Endothelial cell of umbilical vein (primary cell): ENCODE measurements around the gene ROMO1. TPM values are rescaled to one million over a fixed set of nuclear protein-coding genes. Genes with fewer than 3 reads are reported as not detected.
A peak's percentile ranks its signal among the peaks of the same experiment; 100 is the strongest.

Experiments used
- BruUV-seq: library from RNA; stranded (reverse); fragments of 400-500 nt; replicated peaks from 2 replicates; lab custom pipeline; 2021; lab: Mats Ljungman, UMichigan
- CTCF ChIA-PET: fragments of 300-600, 350-600 bp; sonication (Branson Sonifier 250); formaldehyde crosslinking; loops from one replicate; lab custom pipeline; 2021; ENCODE audit warnings: antibody characterized with exemption, inconsistent platforms; lab: Charles Lee
- POLR2A ChIA-PET: fragments of 300-600, 350-600 bp; sonication (Branson Sonifier 250); formaldehyde crosslinking; loops from one replicate; lab custom pipeline; 2021; ENCODE audit warnings: antibody characterized with exemption, inconsistent platforms; lab: Charles Lee
- DNase-seq: peaks from one replicate; pipeline ENCODE4 v3.0.0-alpha.2; 2011; ENCODE audit warnings: low read depth, low spot score
- FAIRE-seq: peaks from 2 replicates; lab custom pipeline; 2011; peaks lifted over from hg19 to GRCh38; lab: Jason Lieb, UNC
- H2AFZ ChIP-seq: 2 replicates; pipeline ENCODE4 v1.6.0; 2012; ENCODE audit warnings: low read depth, low read length, control low read depth, inconsistent platforms
- H3K27ac ChIP-seq: 2 replicates; pipeline ENCODE4 v1.5.1; 2011; ENCODE audit warnings: low read depth, mild to moderate bottlenecking, control low read depth, low read length, moderate library complexity; ENCODE audit not compliant: insufficient read depth
- H3K27me3 ChIP-seq, 2 experiments: 2 replicates each; pipeline versions ENCODE4 v1.6.0 to v1.6.1; 2011; ENCODE audit warnings: low read length in 2 of 2, mixed read lengths in 1 of 2; ENCODE audit not compliant: control insufficient read depth in 2 of 2, insufficient read depth in 2 of 2
- H3K36me3 ChIP-seq, 2 experiments: 2 replicates in 1 of 2; 3 replicates in 1 of 2; pipeline ENCODE4 v1.5.1; 2011; ENCODE audit warnings: low read length in 2 of 2, mild to moderate bottlenecking in 1 of 2, moderate library complexity in 1 of 2; ENCODE audit not compliant: control insufficient read depth in 2 of 2, insufficient read depth in 2 of 2; ENCODE audit errors: extremely low read depth in 1 of 2
- H3K4me1 ChIP-seq: 3 replicates; pipeline ENCODE4 v1.5.1; 2011; ENCODE audit warnings: mild to moderate bottlenecking, low read length; ENCODE audit not compliant: control insufficient read depth, insufficient read depth; ENCODE audit errors: extremely low read depth
- H3K4me2 ChIP-seq: 2 replicates; pipeline ENCODE4 v1.6.1; 2011; ENCODE audit warnings: low read length, control low read depth, mixed read lengths; ENCODE audit not compliant: insufficient read depth
- H3K4me3 ChIP-seq, 3 experiments: fragments of 200-600 bp in 1 of 3; sonication (generic), shearing (Covaris generic) in 1 of 3; replicated peaks in 1 of 3; 2 replicates each; pipeline ENCODE4 v1.5.1; 2011 to 2016; ENCODE audit warnings: control low read depth in 3 of 3, low read length in 3 of 3, mild to moderate bottlenecking in 2 of 3, inconsistent platforms in 1 of 3, low read depth in 1 of 3, moderate library complexity in 1 of 3; ENCODE audit not compliant: insufficient read depth in 1 of 3
- H3K79me2 ChIP-seq: 2 replicates; pipeline ENCODE4 v1.6.0; 2012; ENCODE audit warnings: low read length, inconsistent platforms; ENCODE audit not compliant: control insufficient read depth, insufficient read depth
- H3K9ac ChIP-seq: replicated peaks from 2 replicates; pipeline ENCODE3; 2011; ENCODE audit warnings: low read length, control low read depth; ENCODE audit not compliant: insufficient read depth; ENCODE audit errors: extremely low read depth
- H3K9me1 ChIP-seq: replicated peaks from 3 replicates; pipeline ENCODE4 v1.6.0; 2011; ENCODE audit warnings: mild to moderate bottlenecking, low read length; ENCODE audit not compliant: control insufficient read depth, insufficient read depth; ENCODE audit errors: extremely low read depth
- H3K9me3 ChIP-seq: replicated peaks from 2 replicates; pipeline ENCODE4 v1.5.1; 2012; ENCODE audit warnings: low read length, inconsistent platforms; ENCODE audit not compliant: control insufficient read depth, insufficient read depth
- H4K20me1 ChIP-seq: replicated peaks from 2 replicates; pipeline ENCODE3; 2011; ENCODE audit warnings: mild to moderate bottlenecking, low read length; ENCODE audit not compliant: control insufficient read depth, insufficient read depth; ENCODE audit errors: extremely low read depth
- CTCF ChIP-seq, 2 donors: IDR thresholded peaks; 1 replicate in 1 of 2; 2 replicates in 1 of 2; pipeline ENCODE4 v1.5.1; 2011; ENCODE audit warnings: low read length in 2 of 2, mild to moderate bottlenecking in 2 of 2, moderate library complexity in 2 of 2, control low read depth in 1 of 2, inconsistent platforms in 1 of 2, low read depth in 1 of 2; ENCODE audit not compliant: insufficient read depth in 1 of 2; ENCODE audit errors: extremely low read depth in 1 of 2
- EZH2 ChIP-seq: IDR thresholded peaks from 2 replicates; pipeline ENCODE4 v1.6.1; 2012; ENCODE audit warnings: borderline replicate concordance, low read depth, mild to moderate bottlenecking, moderate library complexity, low read length, inconsistent platforms; ENCODE audit not compliant: severe bottlenecking
- FOS ChIP-seq: IDR thresholded peaks from 2 replicates; pipeline ENCODE4 v1.6.1; 2011; ENCODE audit warnings: mild to moderate bottlenecking, low read length, moderate library complexity, borderline replicate concordance; ENCODE audit not compliant: insufficient read depth
- JUN ChIP-seq: IDR thresholded peaks from 2 replicates; pipeline ENCODE4 v1.6.1; 2011; ENCODE audit warnings: borderline replicate concordance, low read depth; ENCODE audit not compliant: insufficient read length, insufficient read depth
- MAX ChIP-seq: IDR thresholded peaks from 2 replicates; pipeline ENCODE4 v1.6.1; 2011; ENCODE audit not compliant: insufficient read depth, insufficient read length
- MYC ChIP-seq: IDR thresholded peaks from one replicate; pipeline ENCODE4 v1.6.1; 2011; ENCODE audit warnings: mild to moderate bottlenecking, low read depth, low read length
- POLR2A ChIP-seq: IDR thresholded peaks from 2 replicates; pipeline ENCODE4 v1.6.1; 2012; ENCODE audit warnings: low read depth, mild to moderate bottlenecking, control low read depth, low read length
- POLR2AphosphoS5 ChIP-seq: IDR thresholded peaks from 2 replicates; pipeline ENCODE4 v1.6.1; 2012; ENCODE audit warnings: low read depth, mild to moderate bottlenecking, control low read depth, low read length, moderate library complexity; ENCODE audit not compliant: insufficient read depth
- dilution Hi-C: fragments of 300-500 bp; cut with MboI; formaldehyde crosslinking; loops from one replicate; pipeline ENCODE4 v1.15.0; 2019; ENCODE audit warnings: low sequenced_read_pairs; ENCODE audit not compliant: extremely low pct_ligation_motif_present
- intact Hi-C: fragments of 100-400 bp; cut with micrococcal nuclease; formaldehyde crosslinking; loops from one replicate; pipeline ENCODE4 v1.10.0; 2022
- polyA plus RNA-seq, 4 experiments: library from polyadenylated mRNA; depleted of rRNA in 3 of 4; stranded (reverse) in 3 of 4; unstranded in 1 of 4; fragments of >200 nt; gene quantifications; 2 replicates each; pipeline versions ENCODE4 v1.2.1 to v1.2.3, GENCODE V29; 2011 to 2012; ENCODE audit warnings: missing spikeins in 1 of 4
- total RNA-seq: library from RNA; stranded (reverse); gene quantifications from 2 replicates; pipeline ENCODE4 v1.2.3, GENCODE V29; 2021

The ROMO1 gene
- total and polyA plus RNA-seq, 2 donors (not counting 3 experiments of a cell fraction or from before 2014, with no cell fraction given): 174 to 1,099 TPM

GRCh38 chr20:35702051-35702823, 3.0 kb downstream of the ROMO1 start:
- H3K9ac ChIP-seq: no peak overlapping the region
- BruUV-seq: no TSS peak

GRCh38 chr20:35702824-35703695, 3.9 kb downstream of the ROMO1 start:
- dilution Hi-C loops: no loop called here
- no TSS peak for BruUV-seq
- Histone ChIP-seq H3K4me1 (peaks cover 14% of the 10 kb centered on the region), H3K4me2 (no peak overlapping the region), H3K27me3 (no peaks in the 10 kb centered on the region), H3K4me3 (no peak overlapping the region), H3K79me2 (peaks cover 15% of the 10 kb centered on the region), H3K9me3 (no peaks in the 10 kb centered on the region), H3K9ac (no peak overlapping the region), H3K9me1 (no peaks in the 10 kb centered on the region), H4K20me1 (peaks cover 5% of the 10 kb centered on the region), H3K36me3 (peaks cover 16 to 28% of the 10 kb centered on the region in 2 experiments), H2AFZ (no peak overlapping the region), H3K27ac (no peak overlapping the region)
- CTCF ChIA-PET: interaction anchor here (1.0 to 1.3 kb wide), 5 partner anchors 9 to 251 kb away, joined by 3 to 5 read pairs (median 3); partner anchors contain the start of gene SCAND1
- TF ChIP-seq CTCF (IDR thresholded peaks at IDR 0.05; ENCODE audit: extremely low read depth in 1 of 2, insufficient read depth in 1 of 2, low read depth in 1 of 2, low read length in 2 of 2) (no peak), POLR2A (peak; percentile 16), EZH2 (no peak), POLR2AphosphoS5 (peak; percentile 9), MYC (no peak), FOS (no peak), MAX (no peak), JUN (no peak)
- FAIRE-seq (no peak), DNase-seq (no peak)
- POLR2A ChIA-PET: interaction anchor here (0.8 kb wide), 1 partner anchor 23 kb away, joined by 3 read pairs; no protein-coding TSS in a partner anchor
- intact Hi-C loops: no loop called here

More at GRCh38 chr20:35702051-35702823, 3.0 kb downstream of the ROMO1 start:
- intact Hi-C loops: no loop called here
- DNase-seq: no peak
- Histone ChIP-seq H3K4me2 (no peak overlapping the region), H3K36me3 (peaks cover 16 to 25% of the 10 kb centered on the region in 2 experiments), H2AFZ (no peak overlapping the region), H3K4me3 (no peak overlapping the region), H3K4me1 (peaks cover 17% of the 10 kb centered on the region), H3K27me3 (no peaks in the 10 kb centered on the region), H3K9me1 (no peaks in the 10 kb centered on the region), H3K27ac (no peak overlapping the region), H3K79me2 (peaks cover 13% of the 10 kb centered on the region), H3K9me3 (no peaks in the 10 kb centered on the region), H4K20me1 (peaks cover 5% of the 10 kb centered on the region)
- CTCF ChIA-PET: interaction anchor here (1.0 to 1.3 kb wide), 2 partner anchors 9 to 252 kb away, joined by 3 read pairs; partner anchors contain the start of gene SCAND1
- TF ChIP-seq JUN (no peak), POLR2AphosphoS5 (peak; percentile 3)
- FAIRE-seq: no peak
- dilution Hi-C loops: no loop called here
- POLR2A ChIA-PET: interaction anchor here (0.8 kb wide), 1 partner anchor 23 kb away, joined by 3 read pairs; no protein-coding TSS in a partner anchor
